Measurements from ENCODE around the gene KRT24.
"Not testable (repeated sequence)": the region's sequence is repeated elsewhere in the genome, so short reads cannot be mapped to it uniquely, and the experiment has no call there.

Gene KRT24

GRCh38 chr17:40703652-40704051 is at the start of gene KRT24:
Gene KRT24, minus strand, starts transcription at chr17:40703752. Its CDS starts 59 bp downstream, at chr17:40703693.
- DNase-seq = no peak

DNA sequence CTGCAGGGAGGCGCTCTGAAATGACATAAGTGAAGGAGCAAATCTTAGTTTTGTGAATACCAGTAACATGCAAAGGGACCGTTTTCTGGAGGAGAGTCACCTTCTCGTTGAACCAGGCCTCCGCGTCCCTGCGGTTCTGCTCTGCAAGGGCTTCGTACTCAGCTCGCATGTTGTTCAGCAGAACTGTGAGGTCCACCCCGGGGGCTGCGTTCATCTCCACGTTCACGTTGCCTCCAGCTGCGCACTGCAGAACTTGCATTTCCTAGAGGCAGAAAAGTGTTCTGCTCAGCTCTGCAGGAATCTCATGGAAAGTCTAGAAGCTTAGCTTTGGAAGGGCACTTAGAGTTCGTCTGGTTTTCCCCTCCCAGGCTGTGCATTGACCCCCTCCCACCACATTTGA is 47.5 kb upstream of the KRT24 start:
- no peak for DNase-seq

GRCh38 chr17:40750391-40750790 is 46.8 kb upstream of the KRT24 start:
- no peak for DNase-seq

DNA sequence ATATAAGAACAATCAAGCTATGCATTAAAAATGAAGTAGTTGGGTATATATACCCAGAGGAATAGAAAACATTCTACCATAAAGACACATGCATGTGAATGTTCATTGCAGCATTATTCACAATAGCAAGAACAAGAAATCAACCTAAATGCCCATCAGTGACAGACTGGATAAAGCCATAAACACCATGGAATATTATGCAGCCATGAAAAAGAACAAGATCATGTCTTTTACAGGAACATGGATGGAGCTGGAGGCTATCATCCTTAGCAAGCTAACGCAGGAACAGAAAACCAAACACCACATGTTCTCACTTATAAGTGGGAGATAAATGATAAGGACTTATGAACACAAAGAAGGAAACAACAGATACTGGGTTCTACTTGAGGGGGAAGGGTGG is 45.1 kb upstream of the KRT24 start:
- not testable (repeated sequence) for DNase-seq

- DNase-seq = no peak
These were observed 35.0 kb upstream of the KRT24 start for GRCh38 chr17:40738553-40738952.

GRCh38 chr17:40735016-40735415 is 31.5 kb upstream of the KRT24 start:
- no peak for DNase-seq

DNA sequence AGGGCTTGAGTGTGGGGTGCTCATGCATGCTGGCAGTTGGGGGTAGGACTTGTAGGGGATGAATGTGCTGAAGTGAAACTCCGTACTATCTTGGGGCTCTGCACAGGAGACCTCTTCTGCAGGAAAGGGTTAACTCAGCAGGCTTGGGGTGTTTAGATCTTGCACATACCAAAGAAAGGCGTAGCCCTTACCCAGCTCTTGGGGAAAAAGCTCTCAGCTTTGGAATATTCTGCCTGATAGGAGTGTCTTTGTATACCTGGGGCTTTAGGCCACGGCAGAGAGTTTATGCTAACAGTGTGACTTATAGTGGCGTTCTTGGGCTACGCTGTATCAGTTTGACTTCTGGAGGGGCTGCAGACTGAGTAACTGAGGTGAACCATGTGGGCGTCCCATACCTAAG is 30.5 kb upstream of the KRT24 start:
- DNase-seq = no peak

DNA sequence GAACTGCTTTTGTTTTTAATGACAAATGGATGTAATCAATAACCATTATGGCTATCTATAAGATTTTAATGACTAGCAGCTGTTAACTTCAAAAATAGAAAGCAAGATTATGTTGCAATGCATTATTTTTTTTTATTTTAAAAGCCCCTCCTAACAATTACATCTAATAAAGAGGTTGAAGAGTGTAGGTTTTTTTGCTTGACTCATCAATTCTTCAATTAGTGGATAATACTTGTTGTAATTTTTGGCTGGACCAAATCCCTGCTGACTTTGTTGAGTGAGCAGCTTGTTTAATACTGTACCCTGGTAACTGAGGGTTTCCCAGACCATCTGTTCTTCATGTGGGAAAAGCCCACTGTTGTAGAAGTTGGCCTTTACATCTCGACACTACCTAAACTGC is 27.4 kb upstream of the KRT24 start:
- DNase-seq = no peak

GRCh38 chr17:40727447-40728231 is 24.1 kb upstream of the KRT24 start:
- no peak for DNase-seq

- no peak for DNase-seq
These were observed 23.4 kb upstream of the KRT24 start for GRCh38 chr17:40726919-40727318.

GRCh38 chr17:40724656-40725055 is 21.1 kb upstream of the KRT24 start:
- DNase-seq = no peak

DNA sequence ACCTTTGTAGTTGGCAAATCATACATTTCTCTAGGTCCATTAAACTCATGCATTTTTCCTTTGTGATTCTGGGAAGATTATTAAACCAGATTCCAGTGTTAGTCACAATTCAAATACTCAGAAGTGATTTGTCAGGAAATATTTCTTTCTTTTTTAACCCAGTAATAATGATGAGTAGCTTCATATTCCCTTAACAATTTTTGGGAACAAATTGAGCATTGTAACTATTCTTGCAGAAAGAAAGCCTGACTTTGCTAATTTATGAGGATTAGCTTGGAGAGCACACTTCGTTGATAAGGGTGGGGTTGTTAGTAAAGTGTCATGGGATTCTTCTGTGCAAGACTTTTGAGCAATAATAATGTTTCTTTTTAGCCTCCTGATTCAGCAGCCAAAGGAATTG is 18.7 kb upstream of the KRT24 start:
- DNase-seq = no peak

DNA sequence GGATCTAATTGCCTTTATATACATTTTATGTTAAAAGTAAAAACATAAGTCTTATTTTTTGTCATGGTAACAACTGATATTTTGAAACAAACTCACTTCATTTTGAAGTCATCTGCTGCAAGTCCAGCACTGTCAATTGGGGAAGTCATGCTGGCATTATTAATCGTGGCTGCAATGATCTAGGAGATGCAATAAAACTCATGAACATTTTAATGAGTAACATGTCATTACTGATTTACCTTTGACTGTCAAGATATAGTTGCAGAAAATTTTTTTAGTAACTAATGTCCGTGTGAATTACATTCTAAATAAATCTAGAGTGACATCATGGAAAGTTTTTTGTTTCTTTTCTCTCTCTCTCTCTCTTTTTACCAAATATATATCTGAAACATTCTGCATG is 17.3 kb upstream of the KRT24 start:
- DNase-seq = no peak

- DNase-seq = no peak
These were observed 15.4 kb upstream of the KRT24 start for GRCh38 chr17:40718930-40719329.

DNA sequence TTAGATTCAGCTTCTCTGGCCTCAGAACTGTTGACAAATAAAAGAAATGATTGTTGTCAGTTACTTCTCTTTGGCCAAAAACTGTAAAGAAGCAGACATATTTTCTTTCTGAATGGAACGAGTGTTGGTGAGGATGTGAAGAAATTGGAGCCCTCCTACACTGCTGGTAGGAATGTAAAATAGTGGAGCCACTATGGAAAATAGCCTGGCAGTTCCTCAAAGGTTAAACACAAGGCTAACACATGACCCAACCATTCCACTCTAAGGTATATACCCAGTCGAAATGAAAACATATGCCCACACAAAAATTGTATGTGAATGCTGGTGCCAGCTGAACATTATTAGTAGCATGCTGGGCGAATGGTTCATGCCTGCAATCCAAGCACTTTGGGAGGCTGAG is 14.2 kb upstream of the KRT24 start:
- no peak for DNase-seq

GRCh38 chr17:40714473-40714872 is 10.9 kb upstream of the KRT24 start:
- DNase-seq = no peak

DNA sequence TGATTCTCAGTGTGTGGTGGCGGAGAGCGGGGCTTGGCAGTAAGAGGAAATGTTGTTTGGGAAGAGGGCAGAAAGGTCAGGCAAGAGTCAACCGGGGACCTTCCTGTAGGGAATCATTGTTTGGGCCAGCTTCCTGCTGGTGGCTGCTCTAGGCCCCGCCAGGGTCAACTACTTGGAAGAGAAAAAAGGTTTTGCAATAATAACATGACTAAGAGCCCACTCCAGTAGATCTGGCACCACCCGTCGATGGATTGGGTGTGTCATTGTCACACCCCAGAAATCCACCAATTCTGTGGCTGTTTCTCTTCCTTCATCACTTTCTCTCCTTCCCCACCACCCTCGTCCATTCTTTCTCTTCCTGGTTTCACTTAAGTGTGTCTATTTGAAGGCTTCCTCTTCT is 4.2 kb upstream of the KRT24 start:
- DNase-seq = no peak

GRCh38 chr17:40705584-40705983 is 2.0 kb upstream of the KRT24 start:
- DNase-seq = no peak

- no peak for DNase-seq
These were observed 1.3 kb downstream of the KRT24 start for GRCh38 chr17:40702271-40702670.

DNA sequence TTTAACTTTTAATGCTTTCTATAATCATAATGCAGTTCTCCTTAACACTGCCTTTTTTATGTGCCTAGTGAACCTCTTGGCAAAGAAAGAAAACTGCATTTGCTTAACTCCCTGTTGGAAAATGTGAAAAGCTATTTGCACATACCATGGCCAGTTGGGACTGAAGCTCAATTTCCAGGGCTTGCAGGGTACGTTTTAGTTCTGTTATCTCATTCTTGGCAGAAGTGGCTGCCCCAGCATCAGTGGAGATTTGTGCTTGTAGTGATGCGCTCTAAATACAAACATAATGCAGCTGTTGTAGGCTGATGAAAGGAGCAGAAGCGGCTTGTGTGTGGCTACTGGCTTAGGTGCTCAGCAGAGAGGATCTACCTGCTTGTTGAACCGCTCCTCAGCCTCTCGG is 3.7 kb downstream of the KRT24 start:
- no peak for DNase-seq

DNA sequence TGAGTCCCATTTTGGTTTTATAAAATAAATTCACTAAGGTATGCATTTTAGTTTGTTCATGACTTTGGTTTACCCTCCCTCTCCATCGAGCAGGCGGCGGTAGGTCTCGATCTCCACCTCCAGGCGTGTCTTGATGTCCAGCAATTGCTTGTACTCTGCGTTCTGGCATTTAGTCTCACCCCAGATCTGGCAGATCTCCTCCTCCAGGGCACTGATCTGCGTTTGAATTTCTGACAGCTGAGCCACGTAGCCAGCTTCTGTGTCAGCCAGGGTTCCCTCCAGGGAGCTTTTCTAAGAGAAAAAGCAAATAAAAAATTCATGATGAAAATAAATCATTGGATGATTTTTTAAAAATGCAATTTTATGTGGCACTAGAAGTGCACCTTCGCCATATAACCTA is 4.2 kb downstream of the KRT24 start:
- DNase-seq = no peak

GRCh38 chr17:40697297-40697696 is 6.3 kb downstream of the KRT24 start:
- DNase-seq = no peak

DNA sequence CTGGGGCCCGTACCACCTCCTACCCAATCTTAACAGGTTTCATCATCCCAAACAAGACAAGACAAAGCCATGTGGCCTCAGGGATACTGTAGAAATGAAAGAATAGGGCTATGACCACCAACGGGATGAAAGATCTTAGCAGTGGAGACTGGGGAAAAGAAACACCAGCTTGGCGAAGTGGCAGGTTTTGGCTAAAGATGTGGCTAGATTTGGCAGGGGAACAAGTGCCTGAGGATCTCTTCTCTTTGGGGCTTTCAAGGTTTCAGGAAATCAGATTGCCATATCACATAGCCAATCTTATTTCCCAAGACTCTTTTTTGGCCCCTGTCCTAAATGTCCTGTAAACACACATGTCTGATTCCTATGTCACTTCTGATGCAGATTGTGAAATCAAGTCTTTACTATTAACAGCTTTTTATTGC is 6.9 kb downstream of the KRT24 start:
- no peak for DNase-seq

DNA sequence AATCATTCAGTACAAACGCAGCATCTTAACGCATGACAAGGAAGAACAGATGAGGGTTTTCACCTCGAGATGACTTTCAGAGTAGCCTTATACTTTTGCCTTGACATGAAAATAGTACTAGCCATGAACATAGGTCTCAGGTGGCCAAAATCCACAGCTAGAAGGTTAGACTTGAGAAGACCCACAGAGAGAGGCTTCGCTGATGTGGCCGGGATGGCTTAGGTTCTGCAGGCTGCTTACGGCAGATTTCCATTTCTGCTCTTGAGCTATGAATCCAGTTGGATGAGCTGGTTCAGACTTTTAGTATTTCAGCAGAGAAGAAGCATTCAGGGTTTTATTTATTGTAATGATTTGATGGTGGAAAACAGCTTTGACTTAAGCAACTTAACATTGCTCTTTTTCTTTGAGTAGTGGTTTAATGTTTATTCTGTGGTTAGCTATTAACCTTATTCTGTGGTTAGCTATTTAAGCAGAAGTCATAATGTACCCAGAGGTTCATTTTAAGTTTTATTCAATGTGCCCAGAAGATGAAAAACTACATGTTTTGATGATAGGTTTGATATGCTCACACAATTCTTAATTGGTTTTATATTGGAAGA is 7.6 kb downstream of the KRT24 start:
- no peak for DNase-seq

DNA sequence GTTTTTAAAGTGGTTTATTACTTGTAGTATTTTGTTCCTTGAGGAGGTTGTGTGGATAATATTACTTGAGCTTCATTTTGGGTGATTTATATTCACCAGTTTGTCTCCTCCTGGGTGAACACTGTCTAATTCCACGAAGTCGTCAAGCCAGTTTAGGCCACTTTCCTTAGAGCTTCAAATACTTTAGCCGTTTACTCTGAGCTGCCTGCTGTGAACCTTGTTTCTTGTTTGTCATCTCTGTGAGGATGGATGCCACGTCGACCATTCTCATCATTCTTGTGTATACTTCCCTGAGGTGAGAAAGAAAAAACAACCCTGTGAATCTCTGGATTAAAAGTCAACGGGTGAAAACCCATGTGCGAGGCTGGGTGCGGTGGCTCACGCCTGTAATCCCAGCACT is 9.0 kb downstream of the KRT24 start:
- no peak for DNase-seq

All from stimulated activated CD8-positive, alpha-beta memory T cell treated with anti-CD3 and anti-CD28 coated beads, Interleukin-4, amount 100 ng/mL, for 48 hours (primary cell).